Activated CD4-positive, alpha-beta T cell treated with anti-CD3 and anti-CD28 coated beads for 36 hours (primary cell): ENCODE measurements around the gene MBD5. TPM values are rescaled to one million over a fixed set of nuclear protein-coding genes. Genes with fewer than 3 reads are reported as not detected.

Experiments
- ATAC-seq: fragments of 200-7000 bp; cut with Tn5 transposase; one replicate; pipeline ENCODE4 v1.10.0; 2021; ENCODE audit warnings: mild to moderate bottlenecking, moderate library complexity
- CTCF ChIA-PET: fragments of 350-600 bp; sonication (Branson Sonifier 250); formaldehyde crosslinking; loops from one replicate; lab custom pipeline; 2021; ENCODE audit warnings: antibody characterized with exemption; lab: Charles Lee
- POLR2A ChIA-PET: fragments of 350-600 bp; sonication (Branson Sonifier 250); formaldehyde crosslinking; loops from one replicate; lab custom pipeline; 2021; ENCODE audit warnings: antibody characterized with exemption, inconsistent platforms; lab: Charles Lee
- DNase-seq: peaks from one replicate; pipeline ENCODE4 v3.0.0-alpha.2; 2020
- H3K27ac Mint-ChIP-seq: one replicate; pipeline ENCODE4 v1.8.0; 2021; ENCODE audit warnings: mixed read lengths
- H3K27me3 Mint-ChIP-seq: one replicate; pipeline ENCODE4 v1.8.0; 2021; ENCODE audit warnings: mixed read lengths
- H3K36me3 Mint-ChIP-seq: one replicate; pipeline ENCODE4 v1.8.0; 2021; ENCODE audit warnings: low read depth, mixed read lengths
- H3K4me1 Mint-ChIP-seq: one replicate; pipeline ENCODE4 v1.8.0; 2021; ENCODE audit warnings: mixed read lengths
- H3K4me3 Mint-ChIP-seq: one replicate; pipeline ENCODE4 v1.8.0; 2021; ENCODE audit warnings: mild to moderate bottlenecking, moderate library complexity, mixed read lengths
- H3K9me3 Mint-ChIP-seq: one replicate; pipeline ENCODE4 v1.8.0; 2021; ENCODE audit warnings: low read depth, mixed read lengths
- intact Hi-C, 2 experiments: fragments of 100-400 bp; cut with DNase I in 1 of 2; cut with micrococcal nuclease in 1 of 2; formaldehyde crosslinking; loops; one replicate each; pipeline versions ENCODE4 v1.14.2 to v1.15.1; 2022 to 2024; cut with DNase I, micrococcal nuclease
- total RNA-seq, 2 experiments: library from RNA; stranded (reverse); gene quantifications; one replicate each; pipeline ENCODE4 v1.2.3, GENCODE V29; 2021

MBD5 gene
- total RNA-seq, 2 experiments from 2014 or later: 20.1 to 26.5 TPM

DNA sequence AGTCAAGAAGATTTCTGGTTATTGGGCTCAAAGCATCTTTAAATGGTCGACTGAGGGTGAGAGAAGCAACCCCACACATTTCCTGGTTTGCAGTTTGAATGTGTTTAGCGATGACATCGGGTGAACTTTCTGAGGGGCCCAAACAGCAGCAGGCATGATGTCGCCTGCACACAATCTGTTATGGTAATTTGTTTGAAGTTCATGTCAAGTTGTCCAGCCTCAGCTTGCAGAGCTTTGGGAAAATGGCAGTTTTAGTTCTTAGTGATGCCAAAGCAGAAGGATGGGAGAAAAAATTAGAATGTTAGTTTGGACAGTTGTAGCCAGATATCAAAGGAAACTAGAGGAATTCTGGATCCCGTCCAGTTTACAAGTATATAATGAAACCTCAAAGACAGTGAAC, 284.6 kb downstream of the MBD5 start:
- Mint-ChIP-seq H3K9me3 (peaks cover 2% of the 10 kb centered on the region), H3K36me3 (peaks cover 4% of the 10 kb centered on the region), H3K27me3 (no peaks in the 10 kb centered on the region), H3K4me3 (no peak overlapping the region), H3K4me1 (no peaks in the 10 kb centered on the region), H3K27ac (no peak overlapping the region)
- no peak for DNase-seq
- intact Hi-C loops: no loop called here
- POLR2A ChIA-PET: no interaction called here
- ATAC-seq: no peak
- CTCF ChIA-PET: no interaction called here

DNA sequence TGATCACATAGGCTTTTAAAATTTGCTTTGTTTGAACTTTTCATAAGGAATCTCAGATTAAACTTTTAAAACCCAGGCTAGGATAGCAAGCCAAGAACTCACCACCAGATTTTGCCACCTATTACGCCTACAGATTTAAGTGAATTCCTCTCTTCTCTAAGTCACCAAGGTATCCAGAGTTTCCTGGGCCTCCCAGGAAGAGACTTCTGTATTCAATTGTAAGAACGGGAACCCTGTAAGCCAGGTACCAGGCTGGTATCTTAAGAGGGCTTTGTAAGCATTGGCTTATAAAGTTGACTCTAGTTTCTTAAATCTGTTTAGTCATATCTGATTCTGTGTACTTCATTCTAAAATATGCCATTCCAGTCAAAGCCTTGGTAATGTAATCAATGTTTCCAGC, 285.1 kb downstream of the MBD5 start:
- intact Hi-C loops: no loop called here
- peaks cover 9% of the 10 kb centered on the region for H3K36me3 Mint-ChIP-seq
- H3K27me3 Mint-ChIP-seq: no peaks in the 10 kb centered on the region
- CTCF ChIA-PET: no interaction called here
- no peak overlapping the region for H3K4me3 Mint-ChIP-seq
- ATAC-seq (no peak), DNase-seq (no peak)
- H3K9me3 Mint-ChIP-seq: peaks cover 2% of the 10 kb centered on the region
- H3K27ac Mint-ChIP-seq: no peak overlapping the region
- POLR2A ChIA-PET: no interaction called here
- no peaks in the 10 kb centered on the region for H3K4me1 Mint-ChIP-seq

DNA sequence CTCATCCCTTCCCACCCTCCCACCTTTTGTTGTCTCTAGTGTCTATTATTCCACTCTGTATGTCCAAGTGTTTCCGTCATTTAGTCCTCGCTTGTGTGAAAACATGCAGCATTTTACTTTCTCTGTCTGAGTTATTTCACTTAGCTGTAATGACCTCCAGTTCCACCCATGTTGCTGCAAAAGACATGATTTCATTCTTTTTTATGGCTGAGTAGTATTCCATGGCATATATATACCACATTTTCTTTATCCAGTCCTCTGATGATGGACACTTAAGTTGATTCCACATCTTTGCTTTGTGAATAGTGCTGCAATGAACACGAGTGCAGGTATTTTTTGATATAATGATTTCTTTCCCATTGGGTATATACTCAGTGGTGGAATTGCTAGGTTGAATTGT, 296.7 kb downstream of the MBD5 start:
- Mint-ChIP-seq H3K36me3 (peaks cover 19% of the 10 kb centered on the region), H3K27ac (no peak overlapping the region), H3K4me1 (no peaks in the 10 kb centered on the region), H3K27me3 (no peaks in the 10 kb centered on the region), H3K9me3 (peaks cover 5% of the 10 kb centered on the region), H3K4me3 (no peak overlapping the region)
- DNase-seq: no peak
- intact Hi-C loops: no loop called here
- POLR2A ChIA-PET: no interaction called here
- CTCF ChIA-PET: no interaction called here
- ATAC-seq: no peak

DNA sequence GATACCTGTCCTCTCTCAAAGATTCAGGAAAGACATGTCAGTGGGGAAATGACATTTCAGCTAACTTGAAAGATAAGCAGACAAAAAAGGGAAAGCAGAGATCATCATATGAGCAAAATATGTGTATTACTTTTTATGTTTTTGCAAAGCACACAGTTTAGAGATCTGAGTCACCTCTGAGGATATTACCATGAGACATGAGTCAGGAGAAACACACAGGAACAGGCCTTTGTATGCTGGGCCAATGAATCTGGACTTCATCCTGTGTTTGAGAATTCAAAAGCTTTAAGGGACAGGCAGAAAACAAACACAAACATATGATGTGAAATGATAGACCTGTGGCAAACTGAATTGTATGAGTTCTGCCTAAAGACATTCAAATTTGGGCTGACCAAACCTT, 317.6 kb downstream of the MBD5 start:
- DNase-seq (no peak), ATAC-seq (peak; percentile 78)
- ChIA-PET POLR2A (interaction anchor here (0.7 kb wide), 1 partner anchor 653 kb away, joined by 3 read pairs; no protein-coding TSS in a partner anchor), CTCF (interaction anchor here (1.1 kb wide), 1 partner anchor 304 kb away, joined by 3 read pairs; no protein-coding TSS in a partner anchor)
- H3K27me3 Mint-ChIP-seq: no peaks in the 10 kb centered on the region
- H3K27ac Mint-ChIP-seq: no peak overlapping the region
- H3K36me3 Mint-ChIP-seq: peaks cover 26% of the 10 kb centered on the region
- no peaks in the 10 kb centered on the region for H3K4me1 Mint-ChIP-seq
- peaks cover 4% of the 10 kb centered on the region for H3K9me3 Mint-ChIP-seq
- H3K4me3 Mint-ChIP-seq: no peak overlapping the region
- intact Hi-C loops: no loop called here

DNA sequence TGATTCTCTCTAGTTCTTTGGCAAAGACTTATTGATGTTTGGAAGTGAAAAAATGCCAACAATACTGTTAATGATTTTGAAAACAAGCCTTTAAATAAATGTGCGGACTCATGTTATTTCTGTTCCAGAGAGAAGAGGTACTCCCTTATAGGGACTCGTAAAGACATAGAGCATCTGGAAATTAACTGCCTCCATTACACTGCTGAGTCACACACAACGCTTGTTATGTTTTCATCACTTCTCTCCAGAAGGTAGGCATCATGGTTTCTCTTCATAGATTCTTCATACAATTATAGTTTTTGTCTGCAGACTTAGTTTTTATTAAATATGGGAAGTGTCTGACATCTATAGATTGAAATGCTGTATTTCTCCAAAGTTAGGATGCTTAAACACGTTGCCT, 321.2 kb downstream of the MBD5 start:
- intact Hi-C loops: no loop called here
- ChIA-PET CTCF (no interaction called here), POLR2A (no interaction called here)
- no peak overlapping the region for H3K4me3 Mint-ChIP-seq
- peaks cover 10% of the 10 kb centered on the region for H3K9me3 Mint-ChIP-seq
- H3K4me1 Mint-ChIP-seq: peaks cover 3% of the 10 kb centered on the region
- H3K27ac Mint-ChIP-seq: no peak overlapping the region
- ATAC-seq (no peak), DNase-seq (no peak)
- peaks cover 25% of the 10 kb centered on the region for H3K36me3 Mint-ChIP-seq
- no peaks in the 10 kb centered on the region for H3K27me3 Mint-ChIP-seq

DNA sequence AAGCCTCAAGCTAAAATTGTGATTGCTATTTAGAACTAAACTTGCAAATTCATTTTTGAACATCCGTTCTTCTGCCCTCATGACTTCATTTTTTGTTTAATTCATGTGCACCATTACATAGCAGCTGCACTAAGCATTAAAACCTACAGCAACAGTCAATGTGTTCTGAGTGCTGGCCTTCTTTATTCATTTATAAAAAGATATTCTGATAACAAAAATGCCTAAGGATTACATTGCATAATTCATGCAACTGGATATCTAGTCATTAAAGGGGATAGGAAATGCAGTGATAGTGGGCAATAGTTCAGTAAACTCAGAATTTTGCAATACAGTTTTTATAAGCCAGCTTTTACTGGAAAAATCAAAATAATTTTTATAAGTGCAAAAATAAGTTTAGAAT, 329.3 kb downstream of the MBD5 start:
- no peaks in the 10 kb centered on the region for H3K27me3 Mint-ChIP-seq
- H3K4me3 Mint-ChIP-seq: no peak overlapping the region
- H3K4me1 Mint-ChIP-seq: peaks cover 3% of the 10 kb centered on the region
- H3K36me3 Mint-ChIP-seq: peaks cover 10% of the 10 kb centered on the region
- ATAC-seq (no peak), DNase-seq (no peak)
- intact Hi-C loops: no loop called here
- ChIA-PET CTCF (no interaction called here), POLR2A (no interaction called here)
- peaks cover 3% of the 10 kb centered on the region for H3K9me3 Mint-ChIP-seq
- H3K27ac Mint-ChIP-seq: no peak overlapping the region

DNA sequence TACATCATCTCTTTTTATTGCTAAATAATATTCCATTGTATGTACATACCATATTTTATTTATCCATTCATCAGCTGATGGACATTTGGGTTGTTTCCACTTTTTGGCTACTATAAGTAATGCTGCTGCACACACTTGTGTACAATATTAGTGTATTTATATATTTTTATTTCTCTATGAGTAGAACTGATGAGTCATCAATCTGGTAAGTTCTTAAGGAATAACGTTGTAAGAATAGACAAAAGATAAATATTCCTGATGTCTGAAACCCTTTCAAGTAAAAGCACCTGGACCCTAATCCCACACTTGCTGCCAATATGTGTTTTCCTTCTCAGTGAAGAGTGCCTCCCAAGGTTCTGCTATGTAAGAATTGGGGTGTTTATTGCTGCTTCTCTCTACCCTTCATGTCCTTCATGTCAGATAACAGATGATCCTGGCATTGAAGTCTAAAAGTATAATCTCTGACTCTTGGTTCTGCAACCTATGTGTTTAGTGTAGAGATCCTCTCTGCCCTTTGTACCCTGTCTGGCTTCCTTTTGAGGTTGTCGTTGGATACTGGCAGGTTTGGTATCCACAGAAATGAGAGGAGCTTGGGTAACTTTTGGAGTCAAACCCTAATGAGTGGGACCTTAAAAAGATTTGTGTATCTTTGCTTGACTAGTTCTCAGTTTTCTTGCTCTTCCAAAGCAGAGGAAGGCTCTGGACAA, 330.7 kb downstream of the MBD5 start:
- ChIA-PET POLR2A (interaction anchor here (0.6 kb wide), 1 partner anchor 24 kb away, joined by 5 read pairs; no protein-coding TSS in a partner anchor), CTCF (no interaction called here)
- no peak overlapping the region for H3K4me3 Mint-ChIP-seq
- no peak for DNase-seq
- no peaks in the 10 kb centered on the region for H3K27me3 Mint-ChIP-seq
- ATAC-seq: no peak
- peaks cover 11% of the 10 kb centered on the region for H3K36me3 Mint-ChIP-seq
- intact Hi-C loops: no loop called here
- H3K4me1 Mint-ChIP-seq: no peaks in the 10 kb centered on the region
- peaks cover 3% of the 10 kb centered on the region for H3K9me3 Mint-ChIP-seq
- H3K27ac Mint-ChIP-seq: no peak overlapping the region

DNA sequence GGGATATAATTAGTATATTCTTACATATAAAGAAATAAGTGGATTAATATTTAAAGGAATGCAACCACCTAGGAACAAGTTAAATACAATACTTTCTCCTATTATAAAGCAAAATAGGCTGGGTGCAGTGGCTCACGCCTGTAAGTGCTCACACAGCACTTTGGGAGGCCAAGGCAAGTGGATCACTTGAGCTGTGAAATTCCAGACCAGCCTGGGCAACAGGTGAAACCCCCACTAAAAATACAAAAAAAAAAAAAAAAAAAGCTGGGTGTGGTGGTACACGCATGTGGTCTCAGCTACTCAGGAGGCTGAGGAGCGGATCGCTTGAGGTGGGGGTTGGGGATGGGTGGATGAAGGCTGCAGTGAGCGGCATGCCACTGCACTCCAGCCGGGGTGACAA, 337.5 kb downstream of the MBD5 start:
- Mint-ChIP-seq H3K4me3 (no peak overlapping the region), H3K27ac (no peak overlapping the region), H3K4me1 (no peaks in the 10 kb centered on the region), H3K27me3 (no peaks in the 10 kb centered on the region), H3K36me3 (peaks cover 7% of the 10 kb centered on the region), H3K9me3 (peaks cover 3% of the 10 kb centered on the region)
- intact Hi-C loops: no loop called here
- ChIA-PET POLR2A (no interaction called here), CTCF (interaction anchor here (0.5 kb wide), 1 partner anchor 704 kb away, joined by 3 read pairs; no protein-coding TSS in a partner anchor)
- DNase-seq (no peak), ATAC-seq (no peak)

DNA sequence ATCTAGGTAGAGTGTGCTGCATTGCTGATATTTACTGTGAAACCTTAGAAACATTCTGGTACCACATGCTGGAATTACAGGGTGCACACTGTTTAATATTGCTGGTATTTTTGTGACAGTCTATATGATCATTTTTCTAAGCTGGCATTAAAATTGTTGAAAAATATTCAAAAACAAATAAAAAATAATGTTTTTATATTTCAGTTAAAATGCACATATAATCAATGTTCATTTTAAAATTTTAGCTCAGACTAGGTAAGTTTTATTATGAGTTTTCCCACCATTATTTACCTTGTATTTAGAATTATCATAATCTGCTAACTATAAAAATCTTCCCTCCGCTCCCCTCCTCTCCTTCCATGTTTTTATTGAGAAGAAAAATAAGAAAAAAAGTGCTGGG, 339.8 kb downstream of the MBD5 start:
- Mint-ChIP-seq H3K4me1 (no peaks in the 10 kb centered on the region), H3K4me3 (no peak overlapping the region), H3K36me3 (peaks cover 6% of the 10 kb centered on the region), H3K9me3 (peaks cover 5% of the 10 kb centered on the region), H3K27ac (no peak overlapping the region), H3K27me3 (no peaks in the 10 kb centered on the region)
- ATAC-seq: no peak
- intact Hi-C loops: no loop called here
- no peak for DNase-seq
- ChIA-PET CTCF (interaction anchor here (1.1 kb wide), 1 partner anchor 952 kb away, joined by 3 read pairs; no protein-coding TSS in a partner anchor), POLR2A (no interaction called here)

DNA sequence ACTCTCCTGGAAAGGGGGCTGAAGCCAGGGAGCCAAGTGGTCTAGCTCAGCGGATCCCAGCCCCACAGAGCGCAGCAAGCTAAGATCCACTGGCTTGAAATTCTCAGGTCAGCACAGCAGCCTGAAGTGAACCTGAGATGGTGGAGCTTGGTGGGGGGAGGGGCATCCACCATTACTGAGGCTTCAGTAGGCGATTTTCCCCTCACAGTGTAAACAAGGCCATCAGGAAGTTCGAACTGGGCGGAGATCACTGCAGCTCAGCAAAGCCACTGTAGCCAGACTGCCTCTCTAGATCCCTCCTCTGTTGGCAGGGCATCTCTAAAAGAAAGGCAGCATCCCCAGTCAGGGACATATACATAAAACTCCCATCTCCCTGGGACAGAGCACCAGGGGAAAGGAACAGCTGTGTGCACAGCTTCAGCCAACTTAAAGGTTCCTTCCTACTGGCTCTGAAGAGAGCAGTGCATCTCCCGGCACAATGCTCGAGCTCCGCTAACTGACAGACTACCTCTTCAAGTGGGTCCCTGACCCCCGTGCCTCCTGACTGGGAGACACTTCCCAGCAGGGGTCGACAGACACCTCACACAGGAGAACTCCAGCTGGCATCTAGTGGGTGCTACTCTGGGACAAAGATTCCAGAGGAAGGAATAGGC, 341.4 kb downstream of the MBD5 start:
- no peak overlapping the region for H3K4me3 Mint-ChIP-seq
- no peaks in the 10 kb centered on the region for H3K27me3 Mint-ChIP-seq
- ChIA-PET CTCF (no interaction called here), POLR2A (no interaction called here)
- peaks cover 5% of the 10 kb centered on the region for H3K9me3 Mint-ChIP-seq
- ATAC-seq: no peak
- H3K36me3 Mint-ChIP-seq: peaks cover 6% of the 10 kb centered on the region
- H3K4me1 Mint-ChIP-seq: no peaks in the 10 kb centered on the region
- no peak overlapping the region for H3K27ac Mint-ChIP-seq
- intact Hi-C loops: no loop called here
- no peak for DNase-seq

DNA sequence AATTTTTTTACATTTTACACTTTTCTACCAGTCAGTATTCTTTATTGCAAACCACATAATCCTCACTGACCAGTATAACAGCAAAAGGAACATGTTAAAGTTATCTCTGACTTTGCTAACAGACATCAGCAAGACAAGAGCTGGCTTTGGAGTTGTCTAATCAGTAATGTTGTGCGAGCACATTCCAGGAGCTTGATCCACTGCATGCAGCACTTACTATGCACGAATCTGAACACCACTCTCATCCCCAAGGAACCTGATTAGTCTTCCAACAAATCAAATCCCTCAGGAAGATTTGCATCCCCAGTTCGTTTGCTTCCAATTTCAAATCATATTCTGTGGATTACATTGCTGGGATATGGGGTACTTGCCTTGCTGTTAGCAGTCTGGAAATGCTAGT, 354.3 kb downstream of the MBD5 start:
- ChIA-PET POLR2A (no interaction called here), CTCF (no interaction called here)
- no peak for DNase-seq
- ATAC-seq: no peak
- H3K27ac Mint-ChIP-seq: no peak overlapping the region
- no peaks in the 10 kb centered on the region for H3K36me3 Mint-ChIP-seq
- peaks cover 3% of the 10 kb centered on the region for H3K9me3 Mint-ChIP-seq
- no peak overlapping the region for H3K4me3 Mint-ChIP-seq
- intact Hi-C loops: no loop called here
- no peaks in the 10 kb centered on the region for H3K27me3 Mint-ChIP-seq
- no peaks in the 10 kb centered on the region for H3K4me1 Mint-ChIP-seq

DNA sequence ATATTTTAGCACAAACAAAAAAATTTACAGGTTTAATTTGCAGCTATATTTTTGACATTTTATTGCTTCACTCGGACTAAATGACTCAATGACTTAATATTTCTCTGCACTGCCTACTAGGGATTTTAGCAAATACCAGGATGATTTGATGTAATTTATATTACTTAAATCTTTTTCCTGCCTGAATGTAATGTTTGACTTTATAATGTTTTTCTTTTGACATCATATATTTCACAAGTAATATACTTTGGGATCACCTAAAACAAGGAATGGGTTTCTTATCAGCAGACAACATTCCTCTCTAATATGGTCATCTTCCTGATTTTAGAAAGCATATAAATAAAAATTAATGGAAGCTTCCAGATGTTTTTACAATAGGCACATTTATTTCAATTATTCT, 370.4 kb downstream of the MBD5 start:
- H3K27me3 Mint-ChIP-seq: no peaks in the 10 kb centered on the region
- ChIA-PET POLR2A (interaction anchor here (0.6 kb wide), 1 partner anchor 1904 kb away, joined by 3 read pairs; no protein-coding TSS in a partner anchor), CTCF (no interaction called here)
- H3K27ac Mint-ChIP-seq: no peak overlapping the region
- intact Hi-C loops: no loop called here
- no peaks in the 10 kb centered on the region for H3K9me3 Mint-ChIP-seq
- H3K4me3 Mint-ChIP-seq: no peak overlapping the region
- H3K4me1 Mint-ChIP-seq: no peaks in the 10 kb centered on the region
- ATAC-seq: no peak
- no peak for DNase-seq
- H3K36me3 Mint-ChIP-seq: peaks cover under 1% of the 10 kb centered on the region
